ENCODE results near the gene ANXA4. TPM values are rescaled to one million over a fixed set of nuclear protein-coding genes. Genes with fewer than 3 reads are reported as not detected.

ANXA4 gene
- total RNA-seq, 1 donor from 2014 or later, result 96.7 TPM

GRCh38 chr2:69774984-69775982, 33.3 kb downstream of the ANXA4 start:
- intact Hi-C loops (cut with micrococcal nuclease), result loop anchor here (2.0 kb wide), 3 partner anchors 42 to 130 kb away; partner anchors contain the start of gene GMCL1

DNA sequence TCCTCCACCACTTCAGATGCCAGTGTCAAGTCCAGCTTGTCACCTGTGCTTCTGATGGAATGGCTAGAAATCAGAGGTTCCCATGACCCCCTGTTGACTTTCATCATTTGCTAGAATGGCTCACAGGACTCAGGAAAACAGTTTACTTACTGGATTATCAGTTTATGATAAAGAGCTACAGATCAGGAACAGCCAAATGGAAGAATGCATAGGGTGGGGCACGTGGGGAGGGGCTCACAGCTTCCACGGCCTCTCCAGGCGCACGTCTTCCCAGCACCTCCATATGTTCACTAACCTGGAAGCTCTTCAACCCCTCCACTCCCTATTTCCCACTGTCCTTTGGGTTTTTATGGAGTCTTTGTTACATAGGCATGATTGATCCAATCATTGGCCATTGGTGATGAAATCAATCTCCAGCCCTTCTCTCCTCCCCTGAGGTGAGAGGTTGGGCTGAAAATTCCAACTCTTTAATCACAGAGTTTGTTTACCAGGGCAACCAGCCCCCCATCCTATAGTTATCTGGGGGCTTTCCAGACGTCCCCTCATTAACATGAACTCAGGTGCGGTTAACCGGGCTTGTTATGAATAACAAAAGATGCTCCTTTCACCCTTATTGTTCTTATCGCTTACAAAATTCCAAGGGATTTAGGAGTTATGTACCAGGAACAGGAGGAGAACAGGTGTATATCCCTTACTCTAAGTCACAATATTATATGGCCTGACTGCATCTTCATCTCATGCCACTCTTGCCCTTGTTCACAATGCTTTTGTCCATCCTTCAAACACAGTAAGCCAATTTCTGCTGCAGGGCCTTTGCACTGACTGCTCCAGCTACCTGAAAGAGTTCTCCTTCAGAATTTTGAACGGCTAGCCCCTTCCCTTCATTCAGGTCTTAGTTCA, 35.2 kb downstream of the ANXA4 start:
- intact Hi-C loops (cut with micrococcal nuclease), result no loop called here

DNA sequence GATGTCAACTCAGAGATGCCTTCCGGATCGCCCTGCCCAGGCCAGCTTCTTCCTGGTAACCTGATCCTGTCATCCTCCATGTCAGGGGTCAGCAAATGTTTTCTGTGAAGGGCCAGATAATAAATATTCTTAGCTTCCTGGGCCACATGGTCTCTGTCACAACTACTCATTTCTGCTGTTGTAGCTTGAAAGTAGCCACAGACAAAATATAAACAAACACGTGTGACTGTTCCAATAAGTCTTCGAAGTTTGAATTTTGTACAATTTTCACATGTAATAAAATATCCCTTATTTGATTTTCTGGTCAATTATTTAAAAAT, 35.8 kb downstream of the ANXA4 start:
- intact Hi-C loops (cut with micrococcal nuclease), result no loop called here

DNA sequence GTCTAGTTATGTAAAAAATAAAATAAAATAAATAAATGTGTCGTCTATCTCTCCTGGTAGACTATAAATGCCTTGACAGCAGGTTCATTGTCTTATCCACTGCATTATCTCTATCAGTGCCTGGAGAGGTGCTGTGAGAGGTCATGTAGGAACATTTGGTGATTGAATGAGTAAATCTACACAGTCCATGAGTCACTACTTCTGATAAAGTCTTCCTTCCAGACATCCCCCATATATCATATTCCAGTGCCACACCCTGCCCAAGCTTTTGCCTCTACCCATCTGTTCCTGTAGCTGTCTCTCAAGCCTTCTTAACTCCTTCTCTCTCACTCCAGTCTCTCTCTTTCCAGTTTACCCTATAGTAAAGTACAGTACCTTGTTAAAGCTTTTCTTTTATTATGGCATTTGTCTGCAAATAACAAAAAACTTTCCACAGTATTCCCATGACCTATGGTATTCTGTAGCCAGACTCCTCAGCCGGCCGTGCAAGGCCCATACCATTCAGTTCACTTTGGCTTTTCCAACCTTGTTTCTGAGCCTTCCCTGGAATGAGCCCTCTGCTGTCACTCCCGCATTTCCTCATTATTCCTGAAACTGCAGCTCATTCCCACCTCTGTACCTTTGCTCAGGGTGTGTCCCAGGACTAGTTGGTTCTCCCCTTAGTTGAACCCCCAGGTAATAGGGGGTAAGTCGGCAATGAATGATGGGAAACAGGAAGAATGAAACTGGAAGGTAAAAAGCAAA, 37.5 kb downstream of the ANXA4 start:
- intact Hi-C loops (cut with micrococcal nuclease), result no loop called here

DNA sequence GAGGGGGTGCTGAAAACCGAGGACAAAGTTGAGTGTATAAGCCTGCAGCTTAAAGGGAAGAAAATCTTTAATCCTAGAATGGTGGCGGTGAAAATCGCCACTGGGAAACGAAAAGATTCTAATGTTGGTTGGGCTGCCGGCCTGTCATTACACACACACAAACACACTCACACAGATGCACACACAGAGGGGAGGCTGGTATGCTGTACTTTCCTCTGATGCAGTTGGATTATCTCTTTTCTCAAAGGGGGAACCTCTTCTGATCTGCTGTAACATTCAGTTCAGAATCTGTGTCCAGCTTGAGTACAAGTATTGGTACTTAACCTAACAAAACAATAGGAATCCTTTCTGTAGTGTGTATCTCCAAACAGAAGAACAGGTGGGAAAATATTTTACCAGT, 39.0 kb downstream of the ANXA4 start:
- intact Hi-C loops (cut with micrococcal nuclease), result no loop called here

DNA sequence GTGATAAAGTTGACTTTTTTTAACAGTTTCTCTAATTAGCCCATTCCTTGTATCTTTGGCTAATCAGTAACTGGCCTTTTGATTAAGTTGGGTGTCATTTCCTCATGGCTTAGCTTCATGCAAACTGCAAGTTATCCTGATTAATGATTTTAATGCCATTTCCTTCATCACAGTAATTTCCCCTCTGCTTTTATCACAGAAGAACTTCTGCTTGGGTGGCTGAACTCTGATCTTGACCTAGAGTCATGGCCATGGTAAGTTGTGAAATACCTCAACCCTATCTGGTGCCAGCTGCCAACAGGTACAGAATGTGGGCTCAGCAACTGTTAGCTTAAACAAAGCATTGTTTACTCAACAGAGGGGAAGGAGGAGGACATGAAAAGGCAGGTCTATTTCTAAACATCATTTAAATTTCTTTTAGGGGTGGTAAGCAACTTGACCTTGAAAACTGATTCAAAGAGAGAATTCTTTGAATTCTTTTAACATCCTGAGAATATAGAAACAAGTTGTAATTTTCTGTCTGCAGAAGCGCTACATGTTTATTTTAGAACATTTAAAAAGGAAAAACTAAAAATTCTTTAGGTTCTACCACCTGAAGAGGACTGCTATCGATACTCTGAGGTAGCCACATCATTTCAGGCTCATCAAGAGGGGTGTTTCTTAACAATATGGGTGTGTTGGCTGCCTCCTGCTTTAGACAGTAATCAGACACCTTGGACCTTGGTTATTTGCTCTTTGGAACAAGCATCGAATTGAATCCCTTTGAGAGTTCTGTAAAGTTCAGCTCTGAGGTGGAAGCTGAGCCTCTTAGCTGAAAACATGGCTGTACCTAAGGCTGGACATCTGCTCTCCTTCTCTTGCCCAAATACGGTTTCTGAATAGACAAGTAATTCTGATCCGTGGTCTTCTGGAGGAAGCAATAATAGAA, 39.7 kb downstream of the ANXA4 start:
- intact Hi-C loops (cut with micrococcal nuclease), result no loop called here

GRCh38 chr2:69784228-69784627, 42.3 kb downstream of the ANXA4 start:
- intact Hi-C loops (cut with micrococcal nuclease), result no loop called here

GRCh38 chr2:69785358-69785757, 43.4 kb downstream of the ANXA4 start:
- intact Hi-C loops (cut with micrococcal nuclease), result no loop called here

- intact Hi-C loops (cut with micrococcal nuclease), result no loop called here
These were observed 44.2 kb downstream of the ANXA4 start for GRCh38 chr2:69786052-69786560.

- intact Hi-C loops (cut with micrococcal nuclease), result no loop called here
These were observed 47.3 kb downstream of the ANXA4 start for GRCh38 chr2:69789175-69789721.

GRCh38 chr2:69789772-69790600, 48.1 kb downstream of the ANXA4 start:
- intact Hi-C loops (cut with micrococcal nuclease), result loop anchor here (5.0 kb wide), 1 partner anchor 48 kb away; the partner anchor contains the start of gene ANXA4

DNA sequence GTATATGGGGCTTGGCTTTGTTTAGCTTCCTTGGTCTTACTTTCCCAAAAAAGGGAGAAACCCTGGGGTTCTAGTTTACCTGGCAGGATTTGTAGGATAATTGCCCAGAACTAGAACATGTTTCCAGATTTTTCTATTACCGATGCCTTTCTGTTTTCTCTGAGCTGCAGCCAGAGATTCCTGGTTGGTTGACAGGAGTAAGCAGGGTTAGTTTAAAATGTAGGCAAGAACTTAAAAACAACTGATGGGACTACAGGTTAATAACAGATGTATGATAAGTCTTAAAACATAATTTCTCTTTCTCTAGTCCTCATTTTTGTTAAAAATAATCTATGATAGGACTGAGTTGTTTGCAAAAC, 48.6 kb downstream of the ANXA4 start:
- intact Hi-C loops (cut with micrococcal nuclease), result loop anchor here (5.0 kb wide), 1 partner anchor 48 kb away; the partner anchor contains the start of gene ANXA4

DNA sequence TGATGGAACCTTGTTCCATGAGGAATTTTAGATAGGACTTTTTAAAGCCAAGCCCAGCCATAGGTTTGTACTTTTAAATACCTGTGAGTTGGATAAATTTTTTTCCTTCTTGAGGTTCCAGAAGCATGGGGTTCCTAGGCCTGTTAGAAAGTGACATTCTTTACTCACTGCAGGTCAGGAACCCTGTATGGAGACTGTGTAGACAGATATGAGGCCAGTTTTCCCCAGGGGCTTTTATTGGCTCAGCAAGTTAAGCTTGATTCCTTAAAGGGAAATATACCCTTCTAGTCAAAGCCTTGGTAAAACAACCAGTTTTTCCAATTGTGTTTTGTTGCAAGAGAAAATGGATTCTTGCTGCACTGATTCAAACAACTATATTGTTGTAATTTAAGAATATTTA, 49.1 kb downstream of the ANXA4 start:
- intact Hi-C loops (cut with micrococcal nuclease), result loop anchor here (5.0 kb wide), 1 partner anchor 49 kb away; the partner anchor contains the start of gene ANXA4

- intact Hi-C loops (cut with micrococcal nuclease), result no loop called here
These were observed 54.2 kb downstream of the ANXA4 start for GRCh38 chr2:69796174-69796573.

GRCh38 chr2:69797235-69797634, 55.3 kb downstream of the ANXA4 start:
- intact Hi-C loops (cut with micrococcal nuclease), result no loop called here

GRCh38 chr2:69797836-69798289, 55.9 kb downstream of the ANXA4 start:
- intact Hi-C loops (cut with micrococcal nuclease), result no loop called here

DNA sequence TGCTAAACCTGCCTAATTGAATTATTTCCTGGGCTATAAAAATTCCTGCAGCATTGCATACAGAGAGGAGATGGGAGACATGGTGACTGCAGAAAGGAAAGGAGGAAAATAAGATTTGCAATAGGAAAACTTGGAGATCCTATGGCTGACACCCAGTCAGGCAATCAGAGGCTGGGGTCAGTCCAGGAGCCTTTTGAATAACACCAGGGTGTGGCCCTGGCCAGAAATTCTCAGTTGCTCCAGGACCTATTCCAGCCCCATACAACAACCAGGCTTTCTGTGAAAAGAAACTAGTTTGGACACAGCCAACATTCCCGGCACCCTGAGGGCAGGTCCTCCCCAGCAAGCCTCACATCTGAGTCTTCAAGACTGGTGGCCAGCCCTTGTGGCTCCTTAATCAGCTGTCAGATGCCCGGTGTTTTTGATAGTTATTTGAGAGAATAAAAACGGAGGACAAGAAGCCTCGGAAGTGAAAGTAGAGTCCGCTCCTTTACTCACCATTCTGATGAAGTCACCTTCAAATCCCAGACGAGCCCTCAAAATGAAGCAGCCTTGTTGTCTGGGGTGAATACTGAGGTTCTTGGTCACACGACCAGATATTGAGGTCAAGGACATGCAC, 56.5 kb downstream of the ANXA4 start:
- intact Hi-C loops (cut with micrococcal nuclease), result no loop called here

DNA sequence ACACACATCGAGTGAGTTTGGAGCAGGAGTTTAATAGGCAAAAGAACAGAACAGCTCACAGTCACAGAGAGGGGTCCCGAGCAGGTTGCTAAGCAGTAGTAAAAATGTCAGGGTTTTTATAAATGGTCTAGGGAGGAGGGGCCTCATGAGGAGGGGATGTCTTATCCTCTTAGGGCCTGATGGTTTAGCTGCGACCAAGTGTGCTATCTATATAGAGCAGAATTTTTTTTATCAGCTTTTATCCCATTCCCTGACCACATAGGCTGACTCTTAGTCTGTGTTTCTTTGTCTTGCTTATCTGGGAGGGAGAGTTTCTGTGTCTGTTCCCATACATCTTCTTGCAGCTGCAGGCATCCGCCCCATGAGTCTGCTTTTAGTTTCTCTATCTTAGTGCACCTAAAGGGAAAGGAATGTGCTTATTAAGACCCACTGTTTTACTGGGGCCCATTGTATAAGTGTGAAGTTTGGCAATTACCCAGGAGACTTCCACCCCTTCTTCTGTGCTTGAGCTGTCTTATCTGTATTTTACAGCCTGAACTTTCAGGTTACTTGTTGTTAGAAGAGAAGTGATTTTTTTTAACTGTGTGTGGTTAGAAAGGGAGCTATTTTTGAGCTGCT, 57.1 kb downstream of the ANXA4 start:
- intact Hi-C loops (cut with micrococcal nuclease), result no loop called here
